Transverse colon (tissue), 4 donors: ENCODE measurements around the gene CDH13.

Experiments used
- EP300 ChIP-seq: sonication (generic); formaldehyde crosslinking; IDR thresholded peaks from one replicate; pipeline ENCODE4 v1.6.1; 2017; ENCODE audit warnings: antibody characterized with exemption, low read depth
- POLR2A ChIP-seq: fragments of 450-650 bp; IDR thresholded peaks from one replicate; pipeline ENCODE4 v1.6.1; 2016; ENCODE audit warnings: antibody characterized with exemption, mild to moderate bottlenecking, moderate library complexity
- POLR2AphosphoS5 ChIP-seq, 3 donors: sonication (generic); formaldehyde crosslinking; IDR thresholded peaks; one replicate each; pipeline ENCODE4 v1.6.1; 2016; ENCODE audit warnings: antibody characterized with exemption in 3 of 3
- TF ChIP-seq, protein P1 (sequence below), 5 experiments: fragments of 200-600 bp in 3 of 5; fragments of 450-650 bp in 2 of 5; sonication (generic) in 3 of 5; IDR thresholded peaks; 1 replicate in 2 of 5; 2 replicates in 3 of 5; pipeline ENCODE4 v1.5.1; 2016 to 2017; ENCODE audit warnings: antibody characterized with exemption in 5 of 5, inconsistent platforms in 3 of 5, mild to moderate bottlenecking in 2 of 5, moderate library complexity in 1 of 5

DNA sequence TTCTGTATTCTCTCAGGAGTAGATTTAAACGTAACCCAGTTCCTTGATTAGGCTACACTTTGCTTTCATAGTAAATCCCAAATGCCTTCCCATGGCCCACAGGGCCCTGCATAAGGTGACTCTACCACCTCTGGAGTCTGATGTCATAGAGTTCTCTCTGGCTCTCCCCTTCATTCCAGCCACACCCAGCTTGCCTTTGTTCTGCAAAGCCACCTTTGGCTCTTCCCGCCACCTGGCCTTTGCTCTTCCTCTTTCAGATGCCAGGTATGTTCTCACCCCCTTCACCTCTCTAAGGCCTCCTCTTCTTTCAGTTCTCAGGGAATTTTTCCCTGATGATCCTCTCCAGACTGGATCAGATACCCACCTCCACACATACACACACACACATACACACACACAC is 1039.7 kb downstream of the CDH13 start:
- TF ChIP-seq, protein P1, sequence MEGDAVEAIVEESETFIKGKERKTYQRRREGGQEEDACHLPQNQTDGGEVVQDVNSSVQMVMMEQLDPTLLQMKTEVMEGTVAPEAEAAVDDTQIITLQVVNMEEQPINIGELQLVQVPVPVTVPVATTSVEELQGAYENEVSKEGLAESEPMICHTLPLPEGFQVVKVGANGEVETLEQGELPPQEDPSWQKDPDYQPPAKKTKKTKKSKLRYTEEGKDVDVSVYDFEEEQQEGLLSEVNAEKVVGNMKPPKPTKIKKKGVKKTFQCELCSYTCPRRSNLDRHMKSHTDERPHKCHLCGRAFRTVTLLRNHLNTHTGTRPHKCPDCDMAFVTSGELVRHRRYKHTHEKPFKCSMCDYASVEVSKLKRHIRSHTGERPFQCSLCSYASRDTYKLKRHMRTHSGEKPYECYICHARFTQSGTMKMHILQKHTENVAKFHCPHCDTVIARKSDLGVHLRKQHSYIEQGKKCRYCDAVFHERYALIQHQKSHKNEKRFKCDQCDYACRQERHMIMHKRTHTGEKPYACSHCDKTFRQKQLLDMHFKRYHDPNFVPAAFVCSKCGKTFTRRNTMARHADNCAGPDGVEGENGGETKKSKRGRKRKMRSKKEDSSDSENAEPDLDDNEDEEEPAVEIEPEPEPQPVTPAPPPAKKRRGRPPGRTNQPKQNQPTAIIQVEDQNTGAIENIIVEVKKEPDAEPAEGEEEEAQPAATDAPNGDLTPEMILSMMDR (IDR thresholded peaks at IDR 0.05): no peak
- TF ChIP-seq POLR2A (no peak), EP300 (no peak), POLR2AphosphoS5 (IDR thresholded peaks at IDR 0.05) (no peak)
